Measurements from ENCODE around the gene COLEC11.

GRCh38 chr2:3644891-3645605 lies 50.1 kb downstream of the COLEC11 start:
- TF ChIP-seq ZNF280D (tag by site-specific recombination; IDR thresholded peaks at IDR 0.05) (no peak), ZNF302 (tag by site-specific recombination; IDR thresholded peaks at IDR 0.05; ENCODE audit: low read depth) (no peak), ZEB2 (tag by site-specific recombination; IDR thresholded peaks at IDR 0.05) (no peak)

Data from HEK293 (cell line).